ENCODE measurements around the gene UGP2. TPM values are rescaled to one million over a fixed set of nuclear protein-coding genes. Genes with fewer than 3 reads are reported as not detected.
"Not testable (repeated sequence)": the region's sequence is repeated elsewhere in the genome, so short reads cannot be mapped to it uniquely, and the experiment has no call there.

UGP2 gene
- total RNA-seq, 2 experiments from 2014 or later = 98.4 to 144 TPM

DNA sequence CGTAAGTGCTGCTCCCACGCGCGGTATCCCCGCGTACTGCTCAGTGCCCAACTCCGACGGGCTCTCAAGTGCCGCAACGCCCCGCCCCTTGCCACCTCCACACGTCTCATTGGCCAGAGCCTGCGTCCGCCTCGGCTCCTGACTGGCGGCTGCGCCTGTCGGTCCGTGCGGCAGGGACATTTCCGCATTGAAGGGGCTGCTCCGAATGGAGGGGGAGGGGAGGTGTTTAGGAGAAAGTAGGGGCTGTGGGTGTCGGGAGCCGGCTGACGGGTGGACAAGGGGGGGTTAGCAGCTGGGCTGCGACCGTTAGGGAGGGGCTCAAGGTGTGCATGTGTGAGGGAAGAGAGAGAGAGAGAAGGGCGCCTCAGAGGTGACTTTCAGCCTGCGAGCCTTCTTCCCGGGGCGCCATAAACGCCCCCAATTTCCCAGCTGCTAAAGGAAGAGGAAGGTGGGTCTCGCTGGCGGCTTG, 877 bp upstream of the UGP2 start:
- H3K27me3 Mint-ChIP-seq = no peaks in the 10 kb centered on the region
- H3K4me1 Mint-ChIP-seq = peaks cover 35% of the 10 kb centered on the region
- intact Hi-C loops (cut with DNase I, micrococcal nuclease) = loop anchor here (1.0 to 10.0 kb wide), 16 partner anchors 15 to 1644 kb away; partner anchors contain the start of genes MDH1 (in 2 of the 2), WDPCP (in 2 of the 2), ACTR2 (in 1 of the 2) and AFTPH (in 1 of the 2)
- peak overlapping the region; percentile 92 for H3K4me3 Mint-ChIP-seq
- no peaks in the 10 kb centered on the region for H3K9me3 Mint-ChIP-seq (ENCODE audit: low read depth)
- ChIA-PET POLR2A (interaction anchor here (0.6 to 3.2 kb wide), 3 partner anchors 15 to 1148 kb away, joined by 5 to 14 read pairs (median 10); no protein-coding TSS in a partner anchor), CTCF (interaction anchor here (0.7 to 5.5 kb wide), 5 partner anchors 12 to 252 kb away, joined by 4 to 33 read pairs (median 8); partner anchors contain the start of genes MDH1 and WDPCP)
- H3K36me3 Mint-ChIP-seq (ENCODE audit: low read depth) = peaks cover 14% of the 10 kb centered on the region
- peak; percentile 99 for DNase-seq
- ATAC-seq = peak; percentile 94
- peak overlapping the region; percentile 98 for H3K27ac Mint-ChIP-seq

DNA sequence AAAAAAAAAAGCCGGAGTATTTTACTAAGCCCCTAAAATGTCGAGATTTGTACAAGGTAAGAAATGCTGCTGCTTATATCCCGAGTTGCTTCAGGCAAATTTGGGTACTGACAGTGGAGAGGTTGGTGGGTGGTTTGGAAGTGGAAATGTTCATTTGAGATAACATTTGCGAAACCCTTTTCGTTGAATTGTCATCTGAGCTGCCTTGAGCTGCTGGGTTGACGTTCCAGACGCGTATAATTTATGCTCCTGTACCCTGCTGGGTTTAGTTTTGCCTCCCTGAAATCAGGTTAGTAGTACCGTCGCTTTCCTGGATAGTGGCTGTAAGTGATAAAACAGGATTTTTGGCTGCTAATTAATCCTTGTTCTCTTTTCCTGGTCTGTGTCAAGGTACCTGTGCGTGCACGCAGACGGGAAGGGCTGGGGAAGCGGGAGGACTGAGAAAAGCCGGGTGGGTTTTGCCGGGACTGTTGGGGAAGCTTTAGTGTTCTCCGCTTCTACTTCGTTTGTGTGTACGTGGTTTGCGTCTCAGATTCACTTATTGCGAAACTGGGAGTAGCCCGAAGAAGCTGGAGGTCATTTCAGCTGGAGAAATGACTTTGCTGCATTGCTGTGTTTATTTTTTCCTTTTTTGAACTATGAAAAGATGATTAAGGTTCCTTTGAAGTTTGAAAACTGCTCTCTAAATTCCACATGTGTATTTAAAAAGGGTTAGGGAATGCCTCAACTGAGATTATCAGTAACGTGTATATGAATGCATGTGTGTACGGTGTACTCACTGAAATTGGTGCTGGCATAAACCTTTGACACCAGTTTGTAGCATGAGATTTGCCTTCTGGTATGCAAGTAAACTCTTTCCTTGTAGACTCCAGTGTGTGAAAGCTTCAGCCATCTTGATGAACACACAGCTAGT, 709 bp downstream of the UGP2 start:
- Mint-ChIP-seq H3K27me3 (no peaks in the 10 kb centered on the region), H3K27ac (peak overlapping the region; percentile 98), H3K9me3 (ENCODE audit: low read depth) (peaks cover 2% of the 10 kb centered on the region), H3K36me3 (ENCODE audit: low read depth) (peaks cover 19% of the 10 kb centered on the region), H3K4me1 (peaks cover 44% of the 10 kb centered on the region), H3K4me3 (peak overlapping the region; percentile 92)
- POLR2A ChIA-PET = interaction anchor here (0.6 to 3.2 kb wide), 9 partner anchors 10 to 884 kb away, joined by 3 to 14 read pairs (median 5); partner anchors contain the start of genes MDH1 and WDPCP
- intact Hi-C loops (cut with DNase I, micrococcal nuclease) = loop anchor here (5.0 to 10.0 kb wide), 5 partner anchors 372 to 1645 kb away; partner anchors contain the start of genes ACTR2 (in 1 of the 2), B3GNT2 (in 1 of the 2), OTX1 (in 1 of the 2) and SPRED2 (in 1 of the 2)
- no peak for ATAC-seq
- CTCF ChIA-PET = interaction anchor here (0.7 to 5.5 kb wide), 9 partner anchors 11 to 486 kb away, joined by 3 to 33 read pairs (median 4); no protein-coding TSS in a partner anchor
- peak; percentile 30 for DNase-seq

DNA sequence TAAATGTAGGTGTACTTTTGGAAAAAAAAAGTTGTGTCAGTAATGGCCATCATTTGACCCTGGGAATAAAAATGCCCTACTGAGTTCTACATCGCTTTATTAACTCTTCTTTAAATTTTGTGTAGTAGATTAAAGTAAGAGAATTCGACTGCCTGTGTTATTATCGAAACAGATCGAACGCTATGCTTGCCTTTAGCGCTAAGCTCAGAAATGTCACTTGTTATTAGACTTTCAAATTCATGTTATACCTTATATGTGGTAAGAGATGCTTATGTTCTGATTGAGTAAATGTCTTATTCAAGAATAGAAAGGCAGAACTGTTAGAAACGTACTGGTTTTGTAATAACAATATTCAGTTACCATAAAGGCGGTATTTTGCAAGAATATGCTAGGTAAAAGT, 1.4 kb downstream of the UGP2 start:
- DNase-seq (no peak), ATAC-seq (no peak)
- H3K4me3 Mint-ChIP-seq = peak overlapping the region; percentile 92
- no peaks in the 10 kb centered on the region for H3K27me3 Mint-ChIP-seq
- ChIA-PET POLR2A (interaction anchor here (2.1 to 3.2 kb wide), 2 partner anchors 10 to 13 kb away, joined by 8 to 14 read pairs; no protein-coding TSS in a partner anchor), CTCF (interaction anchor here (0.8 to 5.5 kb wide), 7 partner anchors 10 to 1214 kb away, joined by 3 to 33 read pairs (median 3); no protein-coding TSS in a partner anchor)
- H3K36me3 Mint-ChIP-seq (ENCODE audit: low read depth) = peaks cover 24% of the 10 kb centered on the region
- H3K27ac Mint-ChIP-seq = peak overlapping the region; percentile 98
- H3K9me3 Mint-ChIP-seq (ENCODE audit: low read depth) = peaks cover 4% of the 10 kb centered on the region
- H3K4me1 Mint-ChIP-seq = peaks cover 51% of the 10 kb centered on the region
- intact Hi-C loops (cut with DNase I, micrococcal nuclease) = loop anchor here (5.0 to 10.0 kb wide), 5 partner anchors 372 to 1646 kb away; partner anchors contain the start of genes ACTR2 (in 1 of the 2), B3GNT2 (in 1 of the 2), OTX1 (in 1 of the 2) and SPRED2 (in 1 of the 2)

DNA sequence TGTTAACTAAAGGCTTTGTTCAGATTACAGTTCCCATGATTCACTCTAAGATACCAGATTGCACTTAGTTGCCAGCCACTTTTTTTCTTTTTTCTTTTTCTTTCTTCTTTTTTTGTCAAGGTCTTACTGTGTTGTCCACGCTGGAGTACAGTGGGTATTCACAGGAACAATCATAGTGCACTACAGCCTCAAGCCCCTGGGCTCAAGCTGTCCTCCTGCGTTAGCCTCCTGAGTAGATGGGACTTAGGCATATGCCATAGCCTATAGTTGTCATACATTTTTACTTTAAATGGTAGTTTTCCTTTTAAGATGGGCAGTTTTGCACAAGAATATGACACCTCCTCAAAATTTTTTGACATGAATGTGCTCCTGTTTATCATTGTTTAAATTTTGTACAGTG, 2.1 kb downstream of the UGP2 start:
- Mint-ChIP-seq H3K9me3 (ENCODE audit: low read depth) (peaks cover 4% of the 10 kb centered on the region), H3K27me3 (no peaks in the 10 kb centered on the region), H3K27ac (no peak overlapping the region), H3K4me1 (peaks cover 51% of the 10 kb centered on the region), H3K36me3 (ENCODE audit: low read depth) (peaks cover 24% of the 10 kb centered on the region), H3K4me3 (peak overlapping the region; percentile 4)
- ATAC-seq (no peak), DNase-seq (no peak)
- intact Hi-C loops (cut with DNase I, micrococcal nuclease) = loop anchor here (5.0 to 10.0 kb wide), 5 partner anchors 371 to 1646 kb away; partner anchors contain the start of genes ACTR2 (in 1 of the 2), B3GNT2 (in 1 of the 2), OTX1 (in 1 of the 2) and SPRED2 (in 1 of the 2)
- ChIA-PET POLR2A (interaction anchor here (0.7 kb wide), 1 partner anchor 11 kb away, joined by 12 read pairs; no protein-coding TSS in a partner anchor), CTCF (interaction anchor here (1.0 to 5.5 kb wide), 3 partner anchors 13 to 1213 kb away, joined by 3 to 33 read pairs (median 3); no protein-coding TSS in a partner anchor)

DNA sequence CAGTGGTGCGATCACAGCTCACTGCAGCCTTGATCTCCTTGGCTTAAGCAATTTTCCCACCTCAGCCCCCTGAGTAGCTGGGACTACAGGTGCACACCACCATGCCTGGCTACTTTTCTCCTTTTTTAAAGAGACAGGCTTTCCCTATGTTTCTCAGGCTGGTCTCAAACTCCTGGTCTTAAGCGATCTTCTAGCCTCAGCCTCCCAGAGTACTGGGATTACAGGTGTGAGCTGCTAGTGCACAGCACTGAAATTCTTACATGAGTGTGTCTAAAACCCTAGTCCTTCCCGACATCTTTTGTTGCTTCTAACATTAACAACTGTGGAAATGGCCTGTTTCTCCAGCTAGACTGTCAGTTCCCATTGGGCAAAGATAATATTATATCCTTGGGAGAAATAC, 2.9 kb downstream of the UGP2 start:
- peaks cover 24% of the 10 kb centered on the region for H3K36me3 Mint-ChIP-seq (ENCODE audit: low read depth)
- no peaks in the 10 kb centered on the region for H3K27me3 Mint-ChIP-seq
- POLR2A ChIA-PET = no interaction called here
- H3K4me3 Mint-ChIP-seq = no peak overlapping the region
- CTCF ChIA-PET = interaction anchor here (0.8 to 5.5 kb wide), 3 partner anchors 11 to 17 kb away, joined by 3 to 33 read pairs (median 4); no protein-coding TSS in a partner anchor
- peaks cover 4% of the 10 kb centered on the region for H3K9me3 Mint-ChIP-seq (ENCODE audit: low read depth)
- peaks cover 54% of the 10 kb centered on the region for H3K4me1 Mint-ChIP-seq
- no peak for ATAC-seq
- no peak for DNase-seq
- no peak overlapping the region for H3K27ac Mint-ChIP-seq
- intact Hi-C loops (cut with DNase I, micrococcal nuclease) = loop anchor here (5.0 to 10.0 kb wide), 5 partner anchors 370 to 1647 kb away; partner anchors contain the start of genes ACTR2 (in 1 of the 2), B3GNT2 (in 1 of the 2), OTX1 (in 1 of the 2) and SPRED2 (in 1 of the 2)

DNA sequence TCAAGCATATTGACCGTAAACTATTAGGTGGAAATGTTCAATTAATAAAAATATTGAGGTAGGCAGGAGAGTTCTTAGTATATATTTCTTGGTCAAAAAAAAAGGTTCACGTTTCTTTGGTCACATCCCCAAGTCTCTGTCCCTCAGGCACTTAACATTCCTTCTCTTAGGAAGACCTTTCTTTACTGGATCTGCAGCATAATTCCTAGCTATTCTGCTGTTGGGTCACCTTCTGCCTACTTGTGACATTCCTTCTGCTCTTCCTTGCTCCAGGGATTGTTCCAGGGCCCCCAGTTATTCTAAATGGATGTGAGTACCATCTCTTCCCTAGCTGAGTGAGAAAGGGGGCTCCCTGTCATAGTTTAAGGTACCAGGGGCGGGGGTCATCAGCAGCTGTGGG, 4.2 kb downstream of the UGP2 start:
- H3K9me3 Mint-ChIP-seq (ENCODE audit: low read depth) = peaks cover 4% of the 10 kb centered on the region
- H3K4me3 Mint-ChIP-seq = no peak overlapping the region
- ChIA-PET POLR2A (no interaction called here), CTCF (interaction anchor here (0.9 to 5.5 kb wide), 2 partner anchors 15 to 16 kb away, joined by 3 to 33 read pairs; no protein-coding TSS in a partner anchor)
- ATAC-seq = no peak
- intact Hi-C loops (cut with DNase I, micrococcal nuclease) = loop anchor here in 1 of 2 experiments (10.0 kb wide), 1 partner anchor 369 kb away; no protein-coding TSS in a partner anchor
- H3K27me3 Mint-ChIP-seq = no peaks in the 10 kb centered on the region
- peaks cover 51% of the 10 kb centered on the region for H3K4me1 Mint-ChIP-seq
- no peak overlapping the region for H3K27ac Mint-ChIP-seq
- no peak for DNase-seq
- H3K36me3 Mint-ChIP-seq (ENCODE audit: low read depth) = peaks cover 24% of the 10 kb centered on the region

DNA sequence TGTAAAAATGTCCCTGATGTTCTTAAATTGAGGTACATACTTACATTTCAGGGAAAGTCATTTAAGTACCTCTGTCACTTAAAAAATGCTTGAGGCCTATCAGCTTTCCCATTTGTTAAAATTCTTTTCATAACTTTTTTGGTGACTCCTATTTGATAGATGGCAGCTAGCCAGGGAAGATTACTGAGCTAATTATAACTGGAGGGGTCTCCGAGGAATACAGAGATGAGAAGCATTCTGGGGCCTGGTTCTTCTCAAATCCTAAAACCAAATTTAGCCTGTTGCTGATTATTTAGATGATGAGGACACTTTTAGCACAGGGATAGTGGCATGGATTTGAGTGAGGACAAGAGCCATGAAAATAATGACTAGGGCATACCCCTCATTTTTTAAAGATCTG, 4.8 kb downstream of the UGP2 start:
- DNase-seq = no peak
- H3K4me3 Mint-ChIP-seq = no peak overlapping the region
- peaks cover 24% of the 10 kb centered on the region for H3K36me3 Mint-ChIP-seq (ENCODE audit: low read depth)
- no peak for ATAC-seq
- peaks cover 55% of the 10 kb centered on the region for H3K4me1 Mint-ChIP-seq
- ChIA-PET CTCF (interaction anchor here (0.9 kb wide), 1 partner anchor 14 kb away, joined by 3 read pairs; no protein-coding TSS in a partner anchor), POLR2A (no interaction called here)
- no peak overlapping the region for H3K27ac Mint-ChIP-seq
- H3K27me3 Mint-ChIP-seq = no peaks in the 10 kb centered on the region
- H3K9me3 Mint-ChIP-seq (ENCODE audit: low read depth) = peaks cover 4% of the 10 kb centered on the region
- intact Hi-C loops (cut with DNase I, micrococcal nuclease) = loop anchor here in 1 of 2 experiments (10.0 kb wide), 1 partner anchor 368 kb away; no protein-coding TSS in a partner anchor

DNA sequence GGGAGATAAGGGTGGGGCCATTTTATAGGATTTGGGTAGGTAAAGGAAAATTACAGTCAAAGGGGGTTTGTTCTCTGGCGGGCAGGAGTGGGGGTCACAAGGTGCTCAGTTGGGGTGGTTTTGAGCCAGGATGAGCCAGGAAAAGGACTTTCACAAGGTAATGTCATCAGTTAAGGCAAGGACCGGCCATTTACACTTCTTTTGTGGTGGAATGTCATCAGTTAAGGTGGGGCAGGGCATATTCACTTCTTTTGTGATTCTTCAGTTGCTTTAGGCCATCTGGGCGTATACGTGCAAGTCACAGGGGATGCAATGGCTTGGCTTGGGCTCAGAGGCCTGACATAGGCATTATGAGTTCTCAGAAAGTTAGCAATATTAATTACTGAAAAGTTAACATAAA, 5.9 kb downstream of the UGP2 start:
- intact Hi-C loops (cut with DNase I, micrococcal nuclease) = loop anchor here in 1 of 2 experiments (10.0 kb wide), 1 partner anchor 367 kb away; no protein-coding TSS in a partner anchor
- H3K4me3 Mint-ChIP-seq; POLR2A ChIA-PET; H3K9me3 Mint-ChIP-seq (ENCODE audit: low read depth); ATAC-seq; DNase-seq; H3K27ac Mint-ChIP-seq; CTCF ChIA-PET; H3K27me3 Mint-ChIP-seq: not testable (repeated sequence)
- Mint-ChIP-seq H3K36me3 (ENCODE audit: low read depth) (peaks cover 16% of the 10 kb centered on the region), H3K4me1 (peaks cover 61% of the 10 kb centered on the region)

DNA sequence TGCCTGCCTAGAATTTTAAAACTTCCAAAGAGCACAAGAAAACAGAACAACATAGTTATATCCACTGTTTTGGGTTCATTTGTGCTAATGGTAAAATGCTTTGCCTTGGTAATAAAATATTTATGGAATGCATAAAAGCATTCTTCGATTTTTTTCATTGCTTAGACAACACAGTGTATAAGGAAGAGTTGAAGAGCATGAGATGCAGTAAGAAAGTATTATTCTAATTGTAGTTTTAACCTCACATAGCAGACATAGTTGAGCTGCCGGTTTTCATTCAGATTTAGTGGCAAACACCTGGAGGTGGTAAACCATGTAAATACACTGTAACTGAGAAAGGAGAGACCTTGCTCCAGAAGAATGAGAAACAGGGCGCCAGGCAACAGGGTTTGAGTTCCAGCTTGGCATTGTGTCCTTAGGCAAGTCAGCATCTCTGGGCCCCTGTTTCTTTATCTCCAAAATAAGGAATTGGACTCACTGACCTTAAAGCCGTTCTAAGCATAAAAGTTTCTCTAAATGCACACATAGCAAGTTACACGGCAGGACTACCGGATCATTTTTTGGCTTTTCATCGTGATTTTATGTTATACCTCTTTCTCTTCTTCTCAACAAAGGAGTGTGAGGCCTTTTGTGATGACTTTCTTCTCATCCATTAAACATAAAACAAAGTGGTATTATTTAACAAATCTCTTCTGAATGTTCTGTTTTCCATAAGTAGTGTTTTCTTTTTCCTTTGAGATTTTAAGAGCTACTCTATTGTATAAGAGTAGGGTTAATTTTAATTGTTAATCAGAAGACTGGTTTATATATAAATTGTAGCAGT, 7.9 kb downstream of the UGP2 start:
- ChIA-PET POLR2A (no interaction called here), CTCF (interaction anchor here (1.7 kb wide), 1 partner anchor 11 kb away, joined by 7 read pairs; no protein-coding TSS in a partner anchor)
- intact Hi-C loops (cut with DNase I, micrococcal nuclease) = loop anchor here in 1 of 2 experiments (10.0 kb wide), 1 partner anchor 365 kb away; no protein-coding TSS in a partner anchor
- Mint-ChIP-seq H3K27me3 (no peaks in the 10 kb centered on the region), H3K27ac (no peak overlapping the region), H3K4me3 (no peak overlapping the region), H3K9me3 (ENCODE audit: low read depth) (peaks cover 4% of the 10 kb centered on the region), H3K4me1 (peaks cover 63% of the 10 kb centered on the region), H3K36me3 (ENCODE audit: low read depth) (peaks cover 16% of the 10 kb centered on the region)
- no peak for DNase-seq
- ATAC-seq = no peak

DNA sequence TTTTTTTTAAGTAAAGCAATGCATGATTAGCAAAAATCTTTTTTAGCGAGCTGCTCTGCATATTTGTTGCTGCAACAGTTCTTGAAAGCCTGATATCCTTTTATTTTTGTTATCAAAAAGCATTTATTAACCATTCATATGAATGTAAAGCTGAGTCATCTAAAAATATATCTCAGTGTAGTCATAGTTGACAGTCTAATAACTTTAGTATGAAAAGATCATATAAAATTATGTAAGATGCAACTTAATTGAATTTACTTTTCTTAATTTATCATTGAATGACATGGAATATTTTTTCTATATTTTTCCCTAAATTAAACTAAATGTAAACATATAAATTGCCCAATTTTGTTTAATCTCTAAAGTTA, 8.5 kb downstream of the UGP2 start:
- Mint-ChIP-seq H3K4me3 (no peak overlapping the region), H3K27ac (no peak overlapping the region), H3K4me1 (peaks cover 62% of the 10 kb centered on the region), H3K27me3 (no peaks in the 10 kb centered on the region), H3K9me3 (ENCODE audit: low read depth) (peaks cover 4% of the 10 kb centered on the region), H3K36me3 (ENCODE audit: low read depth) (peaks cover 18% of the 10 kb centered on the region)
- intact Hi-C loops (cut with DNase I, micrococcal nuclease) = no loop called here
- ATAC-seq = no peak
- DNase-seq = no peak
- ChIA-PET POLR2A (no interaction called here), CTCF (interaction anchor here (1.2 to 1.7 kb wide), 2 partner anchors 11 kb away, joined by 5 to 7 read pairs; no protein-coding TSS in a partner anchor)
